GM18508 (cell line): ENCODE measurements around the gene FAM186B.

ENCODE experiments used
- ATAC-seq: cut with Tn5 transposase; IDR thresholded peaks from one replicate; pipeline ENCODE4 v1.9.1; 2021; ENCODE audit warnings: moderate number of reproducible peaks; ENCODE audit not compliant: insufficient read depth, unreplicated experiment

FAM186B gene

DNA sequence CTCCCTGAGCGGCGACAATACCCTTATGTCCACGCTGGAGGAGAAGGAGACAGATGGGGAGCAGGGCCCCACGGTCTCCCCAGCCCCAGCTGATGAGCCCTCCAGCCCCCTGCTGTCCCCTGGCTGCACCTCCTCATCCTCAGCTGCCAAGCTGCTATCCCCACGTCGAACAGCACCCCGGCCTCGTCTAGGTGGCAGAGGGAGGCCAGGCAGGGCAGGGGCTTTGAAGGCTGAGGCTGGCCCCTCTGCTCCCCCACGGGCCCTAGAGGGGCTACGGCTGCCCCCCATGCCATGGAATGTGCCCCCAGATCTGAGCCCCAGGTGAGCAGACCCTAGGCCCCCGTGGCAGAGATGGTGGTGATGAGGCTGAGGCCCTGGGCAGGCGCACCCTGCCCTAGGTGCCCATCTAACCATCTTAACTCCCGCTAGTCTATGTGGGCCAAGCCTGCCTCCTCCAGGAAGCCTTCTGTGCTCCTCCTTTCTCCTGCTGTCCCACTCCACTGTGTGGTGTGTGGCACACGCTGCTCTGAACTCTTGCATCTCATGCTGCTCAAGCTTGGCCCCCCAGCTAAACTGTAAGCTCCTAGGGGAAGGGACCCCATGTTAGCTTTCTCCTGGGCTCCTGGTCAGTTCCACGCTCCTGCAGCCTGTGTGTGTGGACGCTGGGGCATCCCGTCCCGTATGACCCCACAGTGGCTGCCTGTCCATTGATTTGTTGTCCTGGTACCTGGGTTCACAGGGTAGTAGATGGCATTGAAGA is 49.6 kb downstream of the FAM186B start:
- no peak for ATAC-seq

DNA sequence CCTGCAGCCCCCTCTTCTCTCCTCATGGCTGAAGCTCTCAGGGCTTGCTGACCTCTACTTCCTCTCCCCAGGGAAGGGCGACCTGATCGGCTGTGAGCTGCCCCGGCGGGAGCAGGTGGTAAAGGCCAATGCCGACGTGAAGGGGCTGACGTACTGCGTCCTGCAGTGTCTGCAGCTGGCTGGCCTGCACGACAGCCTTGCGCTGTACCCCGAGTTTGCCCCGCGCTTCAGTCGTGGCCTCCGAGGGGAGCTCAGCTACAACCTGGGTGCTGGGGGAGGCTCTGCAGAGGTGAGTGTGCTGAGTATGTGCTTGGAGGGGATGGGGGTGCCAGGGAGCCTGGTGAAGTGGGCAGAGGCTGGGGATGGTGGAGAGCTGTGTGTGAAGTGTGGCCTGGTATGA is 51.2 kb downstream of the FAM186B start:
- ATAC-seq: no peak

DNA sequence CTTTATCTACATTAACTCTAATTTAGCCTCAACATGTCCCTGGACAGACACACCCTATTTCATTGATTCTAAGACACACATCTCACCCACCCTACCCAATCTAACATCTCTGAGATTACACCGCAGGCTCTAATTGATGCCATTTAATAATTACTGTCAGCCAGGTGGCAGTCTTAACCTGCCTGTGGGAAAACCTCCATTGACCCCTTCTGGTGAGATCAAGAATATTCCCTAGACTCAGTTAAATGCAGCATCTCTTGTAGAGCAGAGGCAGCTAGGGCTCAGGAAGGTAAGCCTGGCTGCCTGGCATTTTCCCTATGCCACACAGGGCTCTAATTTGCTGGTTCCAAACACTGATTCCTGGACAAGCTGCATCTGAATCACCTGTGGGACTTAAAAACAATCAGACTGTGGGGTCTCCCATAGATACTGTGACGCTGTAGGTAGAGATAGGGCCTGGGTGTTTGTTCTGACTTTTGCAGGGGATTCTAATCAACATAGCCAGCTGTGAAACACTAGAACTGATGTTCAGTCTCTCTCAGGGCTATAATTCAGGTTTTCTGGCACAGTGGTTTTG is 51.8 kb downstream of the FAM186B start:
- no peak for ATAC-seq

DNA sequence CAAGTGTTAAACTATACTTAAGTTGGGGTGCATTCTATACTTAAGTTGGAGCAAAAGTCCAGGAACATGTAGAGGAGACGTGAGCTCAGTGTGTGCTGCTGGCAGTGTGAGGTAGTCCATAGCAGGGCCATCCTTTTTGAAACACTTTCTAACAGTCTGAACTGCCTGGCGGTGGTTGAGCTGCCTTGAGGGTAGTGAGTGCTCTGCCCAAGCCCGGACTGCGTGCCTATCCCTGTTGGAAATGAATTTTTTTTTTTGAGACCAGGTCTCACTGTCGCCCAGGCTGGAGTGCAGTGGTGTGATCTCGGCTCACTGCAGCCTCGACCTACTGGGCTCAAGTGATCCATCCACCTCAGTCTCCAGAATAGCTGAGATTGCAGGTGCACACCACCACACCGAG is 52.5 kb downstream of the FAM186B start:
- no peak for ATAC-seq

DNA sequence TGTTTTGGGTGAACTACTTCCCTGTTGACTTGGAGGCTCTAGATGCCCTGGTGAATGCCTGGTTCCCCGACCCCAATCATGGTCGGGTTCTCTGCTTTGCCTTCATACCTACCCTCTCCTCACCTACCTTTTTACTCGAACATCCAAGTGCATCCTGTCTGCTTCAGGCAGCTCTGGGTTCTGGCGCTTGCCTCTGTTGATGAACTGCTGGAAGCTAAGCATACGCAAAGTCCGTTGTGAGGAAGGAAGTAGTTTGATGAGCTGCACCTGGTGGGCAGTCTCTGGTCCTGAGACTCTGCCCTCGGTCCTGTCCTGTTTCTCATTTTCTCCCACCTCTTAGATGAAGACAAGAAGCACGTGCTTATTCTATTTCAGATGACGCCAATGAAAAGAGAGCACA is 53.0 kb downstream of the FAM186B start:
- no peak for ATAC-seq

DNA sequence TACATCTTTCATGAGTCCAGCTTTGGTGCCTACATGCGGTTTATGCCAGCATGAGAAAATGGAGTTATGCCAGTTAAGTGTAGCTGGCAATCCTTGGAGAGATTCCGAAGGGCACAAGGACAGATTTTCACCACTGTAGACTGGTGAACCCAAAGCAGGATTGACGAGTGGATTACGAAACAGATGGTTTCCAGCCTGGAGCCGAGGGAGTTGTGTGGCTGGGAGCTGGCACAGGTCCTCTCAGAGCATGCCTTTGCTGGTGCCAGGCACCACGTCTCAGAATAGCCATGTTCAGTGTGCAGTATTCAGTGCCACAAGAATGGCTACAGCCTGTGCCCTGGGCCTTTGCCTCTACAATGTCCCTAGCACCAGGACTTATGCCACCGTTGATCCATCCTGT is 53.4 kb downstream of the FAM186B start:
- ATAC-seq: no peak

DNA sequence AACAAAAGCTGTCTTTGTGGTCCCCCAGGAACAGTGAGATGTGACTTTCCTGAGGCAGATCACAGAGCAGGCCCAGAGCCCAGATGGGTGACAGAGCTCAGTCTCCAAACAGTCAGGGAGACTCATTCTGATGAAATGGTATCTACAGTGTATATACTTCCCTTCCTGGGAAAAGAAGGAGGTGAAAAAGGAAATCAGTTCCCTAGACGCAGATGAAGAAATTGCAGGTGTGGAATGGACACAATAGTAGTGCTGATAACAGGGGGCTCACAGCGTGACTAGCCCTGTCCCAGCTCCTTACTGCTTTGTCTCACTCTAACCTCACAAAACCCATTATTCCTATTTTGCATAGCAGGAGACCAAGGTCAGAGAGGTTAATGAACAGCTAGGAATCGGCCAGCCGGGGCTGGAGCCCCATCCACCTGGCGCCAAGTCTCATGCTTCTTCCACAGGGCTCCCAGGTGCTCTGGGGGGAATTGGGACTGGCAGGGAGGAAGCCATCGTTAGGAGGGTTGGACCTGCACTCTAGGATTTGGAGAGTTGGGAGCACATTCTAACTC is 54.7 kb downstream of the FAM186B start:
- no peak for ATAC-seq

DNA sequence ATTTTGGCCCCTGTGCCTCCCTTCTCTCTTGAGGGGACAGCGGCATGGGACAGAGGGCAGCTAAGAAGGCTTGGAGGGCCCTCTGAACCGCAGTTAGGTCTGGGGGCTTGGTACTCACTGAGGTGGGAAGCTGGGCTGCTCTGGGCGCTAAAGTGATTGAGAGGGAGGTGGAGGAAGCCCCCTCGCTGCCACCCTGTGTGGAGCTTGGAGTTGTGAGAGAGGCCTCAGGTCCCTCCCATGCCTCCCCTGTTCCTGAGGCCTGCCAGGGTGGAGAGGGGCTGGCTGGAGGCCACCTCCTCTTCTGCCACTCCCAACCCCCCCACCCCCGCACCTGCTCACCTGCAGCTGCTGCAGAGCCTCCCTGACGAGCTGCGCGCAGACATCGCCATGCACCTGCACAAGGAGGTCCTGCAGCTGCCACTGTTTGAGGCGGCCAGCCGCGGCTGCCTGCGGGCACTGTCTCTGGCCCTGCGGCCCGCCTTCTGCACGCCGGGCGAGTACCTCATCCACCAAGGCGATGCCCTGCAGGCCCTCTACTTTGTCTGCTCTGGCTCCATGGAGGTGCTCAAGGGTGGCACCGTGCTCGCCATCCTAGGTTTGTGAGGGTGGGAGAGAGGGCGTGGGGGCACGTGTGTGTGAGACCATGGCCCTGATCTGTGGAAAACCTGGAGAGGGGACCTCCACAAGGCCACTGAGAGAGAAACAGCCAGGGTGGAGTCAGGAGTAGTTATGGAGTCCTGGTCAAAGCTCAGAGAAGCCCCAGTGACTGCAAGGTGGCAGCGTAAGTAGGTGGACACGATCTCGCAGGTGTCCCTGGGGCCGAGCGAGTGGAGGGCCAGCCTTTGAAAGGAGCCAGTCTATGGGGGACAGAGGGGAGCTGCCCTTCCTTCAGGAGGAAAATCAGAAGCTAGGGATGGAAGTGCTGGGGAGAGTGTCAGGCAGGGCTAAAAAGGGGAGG is 55.4 kb downstream of the FAM186B start:
- ATAC-seq: no peak

DNA sequence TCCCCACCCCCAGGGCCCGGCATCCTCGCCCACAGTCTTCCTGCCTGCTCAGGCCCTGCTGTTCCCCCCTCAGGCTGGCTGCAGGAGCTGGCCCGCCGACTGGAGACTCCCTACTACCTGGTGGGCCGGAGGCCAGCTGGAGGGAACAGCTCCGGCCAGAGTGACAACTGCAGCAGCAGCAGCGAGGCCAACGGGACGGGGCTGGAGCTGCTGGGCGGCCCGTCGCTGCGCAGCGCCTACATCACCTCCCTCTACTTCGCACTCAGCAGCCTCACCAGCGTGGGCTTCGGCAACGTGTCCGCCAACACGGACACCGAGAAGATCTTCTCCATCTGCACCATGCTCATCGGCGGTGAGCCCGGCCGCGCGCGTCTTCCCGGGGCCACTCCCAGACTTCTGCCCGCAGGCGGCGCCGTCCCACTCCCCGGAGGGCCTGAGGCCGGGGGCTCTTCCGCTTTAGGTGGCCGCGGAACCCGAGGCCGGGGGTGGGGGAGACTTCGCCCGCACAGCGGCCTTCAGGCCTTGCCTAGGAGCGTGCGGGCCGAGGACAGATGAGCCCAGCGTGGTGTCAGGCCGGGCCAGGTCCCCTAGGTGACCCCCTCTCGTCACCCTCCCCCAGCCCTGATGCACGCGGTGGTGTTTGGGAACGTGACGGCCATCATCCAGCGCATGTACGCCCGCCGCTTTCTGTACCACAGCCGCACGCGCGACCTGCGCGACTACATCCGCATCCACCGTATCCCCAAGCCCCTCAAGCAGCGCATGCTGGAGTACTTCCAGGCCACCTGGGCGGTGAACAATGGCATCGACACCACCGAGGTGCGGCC is 56.4 kb downstream of the FAM186B start:
- ATAC-seq: no peak

DNA sequence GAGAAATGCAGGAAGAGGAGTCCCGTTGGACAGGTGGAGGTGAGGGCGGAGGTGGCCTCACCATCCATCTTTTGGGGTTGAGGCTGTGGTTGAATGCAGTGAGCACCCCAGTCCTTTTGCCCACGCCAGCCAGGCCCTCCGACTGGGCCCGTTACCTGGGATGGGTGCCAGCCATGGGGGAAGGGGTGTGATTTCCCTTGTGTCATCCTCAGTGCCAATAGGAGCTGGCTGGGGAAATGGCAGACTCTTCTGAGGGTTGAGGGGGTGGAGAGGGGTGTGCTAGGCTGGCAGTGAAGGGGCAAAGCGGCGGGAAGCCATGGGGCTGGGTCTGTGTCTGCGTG is 57.0 kb downstream of the FAM186B start:
- no peak for ATAC-seq

DNA sequence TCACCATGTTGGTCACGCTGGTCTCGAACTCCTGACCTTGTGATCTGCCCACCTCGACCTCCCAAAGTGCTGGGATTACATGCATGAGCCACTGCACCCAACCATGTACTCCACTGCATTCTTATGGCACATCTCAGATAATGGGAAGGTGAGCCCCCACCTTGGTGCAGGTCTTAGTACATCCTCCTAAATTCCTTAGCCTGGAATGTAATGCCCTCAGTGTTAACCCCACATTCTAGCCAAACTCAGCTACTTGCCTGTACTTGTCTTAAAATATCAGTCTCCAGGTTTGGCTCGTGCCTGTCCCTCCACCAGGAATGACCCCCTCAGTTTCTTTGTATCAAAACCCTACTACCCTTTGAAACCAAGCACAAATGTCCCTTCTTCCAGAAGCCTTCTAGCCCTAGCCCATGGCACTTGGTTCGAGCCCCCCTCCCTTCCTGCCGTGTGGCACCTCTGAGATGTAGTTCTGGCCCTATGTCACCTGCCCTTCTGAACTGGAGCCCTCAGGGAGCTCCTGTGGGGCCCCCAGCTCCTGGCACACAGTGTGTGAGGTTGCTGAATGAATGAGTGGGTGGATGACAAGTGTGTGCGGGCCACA is 58.2 kb downstream of the FAM186B start:
- no peak for ATAC-seq

DNA sequence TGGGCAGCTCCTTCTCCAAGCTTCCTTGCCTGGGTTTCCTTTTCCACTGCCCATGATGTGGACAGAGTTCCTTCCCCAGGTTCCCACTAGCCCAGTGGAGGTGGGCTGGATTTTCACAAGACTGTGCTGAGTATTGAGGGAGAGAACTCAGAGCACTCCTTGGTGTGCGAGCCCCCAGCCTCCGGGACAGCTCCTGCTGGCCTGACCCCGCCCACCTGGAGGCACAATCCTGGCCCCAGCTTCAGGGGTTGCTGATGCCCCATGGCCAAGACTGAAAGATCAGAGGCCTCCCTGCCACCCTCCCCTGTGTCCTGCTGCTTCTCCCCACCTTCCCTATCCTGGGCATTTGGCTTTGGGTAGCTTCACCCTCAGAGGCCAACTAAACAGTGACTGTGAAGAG is 59.0 kb downstream of the FAM186B start:
- no peak for ATAC-seq

DNA sequence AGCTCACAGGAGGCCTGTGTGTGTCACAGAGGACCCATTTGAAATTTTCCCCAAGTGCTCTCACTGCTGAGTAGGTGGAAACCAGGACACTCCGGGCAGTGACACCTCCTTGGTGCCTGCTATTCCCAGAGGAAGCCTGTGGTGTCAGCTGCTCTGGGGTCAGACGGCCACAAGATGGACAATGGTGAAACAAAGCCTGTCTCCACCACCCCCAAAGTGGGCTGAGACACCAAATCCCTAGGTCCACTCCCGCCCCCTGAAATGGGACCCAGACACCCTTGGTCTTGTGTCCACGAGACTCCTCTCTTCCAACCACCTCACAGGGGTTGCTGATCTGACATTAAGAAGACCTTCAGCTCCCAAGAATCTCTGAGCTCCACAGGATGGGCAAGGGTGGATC is 59.6 kb downstream of the FAM186B start:
- ATAC-seq: no peak

DNA sequence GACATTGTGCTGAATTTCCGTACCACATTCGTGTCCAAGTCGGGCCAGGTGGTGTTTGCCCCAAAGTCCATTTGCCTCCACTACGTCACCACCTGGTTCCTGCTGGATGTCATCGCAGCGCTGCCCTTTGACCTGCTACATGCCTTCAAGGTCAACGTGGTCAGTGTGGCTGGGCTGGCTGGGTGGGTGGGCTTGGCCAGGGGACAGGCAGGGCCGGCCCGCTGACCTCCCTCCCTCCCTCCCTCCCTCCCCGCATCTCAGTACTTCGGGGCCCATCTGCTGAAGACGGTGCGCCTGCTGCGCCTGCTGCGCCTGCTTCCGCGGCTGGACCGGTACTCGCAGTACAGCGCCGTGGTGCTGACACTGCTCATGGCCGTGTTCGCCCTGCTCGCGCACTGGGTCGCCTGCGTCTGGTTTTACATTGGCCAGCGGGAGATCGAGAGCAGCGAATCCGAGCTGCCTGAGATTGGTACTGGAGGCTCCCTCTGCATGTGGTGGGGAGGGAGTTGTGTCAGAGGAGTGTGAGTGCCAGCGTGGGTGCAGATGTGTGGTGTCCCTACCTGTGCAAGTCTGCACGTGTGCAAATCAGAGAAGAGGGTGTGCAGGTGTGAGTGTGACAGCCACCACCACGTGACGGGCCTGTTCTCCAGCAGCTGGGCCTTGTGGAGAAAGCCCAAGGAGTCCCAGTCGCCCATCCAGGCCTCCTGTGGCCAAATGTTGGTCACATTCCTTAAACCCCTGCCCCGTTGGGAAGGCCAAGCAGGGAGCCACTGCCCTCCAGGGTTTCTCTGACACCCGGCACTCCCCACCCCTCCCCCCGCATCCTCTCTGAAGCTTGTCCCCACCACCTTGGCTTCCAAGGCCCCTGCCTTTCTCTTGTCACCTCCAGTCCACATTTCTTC is 61.3 kb downstream of the FAM186B start:
- no peak for ATAC-seq

DNA sequence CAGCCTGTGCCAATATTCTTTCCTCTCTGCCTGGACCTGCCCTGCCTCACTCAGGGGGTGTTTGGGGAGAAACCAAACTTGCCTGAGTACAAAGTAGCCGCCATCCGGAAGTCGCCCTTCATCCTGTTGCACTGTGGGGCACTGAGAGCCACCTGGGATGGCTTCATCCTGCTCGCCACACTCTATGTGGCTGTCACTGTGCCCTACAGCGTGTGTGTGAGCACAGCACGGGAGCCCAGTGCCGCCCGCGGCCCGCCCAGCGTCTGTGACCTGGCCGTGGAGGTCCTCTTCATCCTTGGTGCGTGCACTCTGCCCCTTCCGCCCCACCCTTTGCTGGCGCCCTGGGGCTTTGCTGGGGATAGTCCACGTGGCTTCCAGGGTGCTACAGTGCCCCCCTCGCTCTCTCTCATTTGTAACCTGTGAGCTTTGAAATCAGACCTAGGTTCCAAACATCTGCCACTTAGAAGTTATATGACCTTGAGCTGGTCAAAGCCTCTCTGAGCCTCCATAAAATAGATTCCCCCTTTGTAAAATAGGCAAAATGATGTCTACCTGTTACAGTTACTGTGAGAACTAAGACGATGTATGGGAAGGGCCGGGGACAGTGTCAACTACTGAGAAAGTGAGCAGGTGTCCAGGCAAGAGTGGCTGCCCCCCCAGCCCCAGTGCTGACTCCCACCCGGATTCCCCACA is 62.1 kb downstream of the FAM186B start:
- ATAC-seq: no peak

DNA sequence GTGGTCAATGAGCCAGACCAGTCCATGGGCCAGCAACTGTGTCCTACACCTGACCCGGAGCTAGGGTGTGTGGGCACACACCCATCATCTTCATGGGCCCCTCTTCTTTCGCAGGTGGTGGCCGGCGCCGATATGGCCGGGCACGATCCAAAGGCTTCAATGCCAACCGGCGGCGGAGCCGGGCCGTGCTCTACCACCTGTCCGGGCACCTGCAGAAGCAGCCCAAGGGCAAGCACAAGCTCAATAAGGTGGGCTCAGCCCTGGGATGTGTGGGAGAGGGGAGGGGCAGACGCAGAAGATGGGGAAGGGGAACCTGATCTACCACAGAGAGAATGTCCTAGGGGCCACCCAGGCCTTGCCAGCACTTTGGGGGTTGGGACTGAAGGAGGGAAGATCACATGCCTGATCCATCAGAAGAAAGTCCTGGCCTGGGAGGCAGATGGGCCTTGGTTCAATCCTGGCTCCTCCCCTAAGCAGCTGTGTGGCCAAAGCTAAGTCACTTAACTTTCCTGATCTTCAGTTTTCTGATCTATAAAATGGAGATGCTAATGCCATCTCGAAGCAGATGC is 62.8 kb downstream of the FAM186B start:
- no peak for ATAC-seq

DNA sequence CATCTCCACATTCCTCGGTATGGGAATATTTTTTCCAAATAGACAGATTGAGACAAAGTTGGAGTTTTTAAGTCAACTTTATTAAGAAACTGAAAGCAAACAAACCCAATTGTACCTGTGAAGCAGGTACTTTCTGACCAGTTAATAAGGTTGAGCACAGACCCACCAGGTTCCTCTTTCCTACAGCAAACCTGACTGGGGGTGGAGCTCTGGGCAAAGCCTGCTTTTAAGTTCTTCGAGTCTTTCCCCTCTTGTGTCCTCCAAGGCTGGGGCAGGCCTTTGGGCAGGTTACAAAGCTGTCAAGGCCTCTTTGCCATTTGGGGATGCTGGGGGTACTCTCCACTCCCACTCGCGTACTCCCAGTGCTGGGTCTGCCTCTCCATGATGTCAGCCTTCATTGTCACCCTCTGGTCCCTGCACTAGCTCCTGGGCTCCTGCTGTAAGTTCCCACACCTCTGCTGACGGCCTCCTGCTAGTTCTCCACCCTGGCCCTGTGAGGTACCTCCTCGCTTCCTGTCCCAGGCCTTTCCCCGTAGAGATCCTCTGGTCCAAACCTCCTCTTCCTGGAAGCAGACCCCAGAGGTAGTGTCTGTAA is 63.4 kb downstream of the FAM186B start:
- no peak for ATAC-seq
